SK-N-SH (cell line): ENCODE measurements around the gene PLGRKT.

Experiments
- CHD2 ChIP-seq: fragments of 150-350 bp; IDR thresholded peaks from 2 replicates; pipeline ENCODE4 v1.6.1; 2018; ENCODE audit warnings: low read length; ENCODE audit not compliant: partially characterized antibody
- CTCF ChIP-seq: fragments of 200-600 bp; sonication (generic); IDR thresholded peaks from 2 replicates; pipeline ENCODE4 v1.6.1; 2017; ENCODE audit warnings: antibody characterized with exemption, mild to moderate bottlenecking, moderate library complexity
- EZH2phosphoT487 ChIP-seq: fragments of 200-600 bp; sonication (generic); IDR thresholded peaks from 2 replicates; pipeline ENCODE4 v1.6.1; 2017; ENCODE audit warnings: low read depth, mixed run types, mild to moderate bottlenecking, antibody characterized with exemption, moderate library complexity, borderline replicate concordance
- FOSL2 ChIP-seq: IDR thresholded peaks from 2 replicates; pipeline ENCODE4 v1.4.0; 2012; ENCODE audit warnings: low read depth, mild to moderate bottlenecking, moderate library complexity, borderline replicate concordance
- GABPA ChIP-seq: IDR thresholded peaks from 2 replicates; pipeline ENCODE4 v1.4.0; 2012; ENCODE audit warnings: low read depth, mild to moderate bottlenecking
- JUND ChIP-seq: IDR thresholded peaks from 2 replicates; pipeline ENCODE4 v1.4.0; 2012
- MEF2A ChIP-seq: IDR thresholded peaks from 2 replicates; pipeline ENCODE4 v1.4.0; 2012; ENCODE audit warnings: low read depth, borderline replicate concordance
- NFIC ChIP-seq: IDR thresholded peaks from 2 replicates; pipeline ENCODE4 v1.4.0; 2012; ENCODE audit warnings: borderline replicate concordance
- POLR2AphosphoS5 ChIP-seq: IDR thresholded peaks from 2 replicates; pipeline ENCODE4 v1.6.1; 2012; ENCODE audit warnings: low read depth, low read length
- SMC3 ChIP-seq: IDR thresholded peaks from 2 replicates; pipeline ENCODE4 v1.6.1; 2012; ENCODE audit warnings: low read depth, low read length, improper control_type of control experiment
- USF1 ChIP-seq: IDR thresholded peaks from 2 replicates; pipeline ENCODE4 v1.4.0; 2012; ENCODE audit warnings: low read depth, borderline replicate concordance
- USF2 ChIP-seq: fragments of 150-350 bp; IDR thresholded peaks from 2 replicates; pipeline ENCODE4 v1.6.1; 2017; ENCODE audit warnings: antibody characterized with exemption, low read length, low read depth, borderline replicate concordance

GRCh38 chr9:5460157-5460556, 22.4 kb upstream of the PLGRKT start:
- no peak for TF ChIP-seq EZH2phosphoT487
- TF ChIP-seq CTCF: no peak
- TF ChIP-seq USF1: no peak
- no peak for TF ChIP-seq NFIC
- TF ChIP-seq POLR2AphosphoS5: no peak; the same call in 1 of the 2 replicates
- no peak for TF ChIP-seq GABPA
- no peak for TF ChIP-seq MEF2A
- TF ChIP-seq FOSL2: no peak
- no peak for TF ChIP-seq USF2
- no peak for TF ChIP-seq SMC3
- no peak for TF ChIP-seq CHD2
- TF ChIP-seq JUND: no peak
